ENCODE data around the gene PCSK4.

Gene PCSK4

GRCh38 chr19:1518471-1518870, 28.3 kb upstream of the PCSK4 start:
- Histone ChIP-seq H3K79me2 (ENCODE audit: insufficient read depth, low read depth) (no peaks in the 10 kb centered on the region), H3K9ac (no peak overlapping the region), H3K27me3 (ENCODE audit: insufficient read depth, low read depth) (peaks cover 36% of the 10 kb centered on the region), H3K36me3 (ENCODE audit: insufficient read depth) (no peaks in the 10 kb centered on the region), H4K20me1 (ENCODE audit: insufficient read depth) (no peaks in the 10 kb centered on the region), H3K4me1 (ENCODE audit: low read depth, poor library complexity, severe bottlenecking) (peaks cover 6% of the 10 kb centered on the region), H3K27ac (no peak overlapping the region), H2AFZ (ENCODE audit: low read depth) (no peak overlapping the region), H3K4me3 (IDR thresholded peaks at IDR 0.05; ENCODE audit: insufficient read depth, low read depth, low read length) (no peak overlapping the region), H3K4me2 (no peak overlapping the region)
- no peak for TF ChIP-seq CTCF (conservative IDR thresholded peaks at IDR 0.05; ENCODE audit: low read depth, low read length)

GRCh38 chr19:1516395-1516753, 26.2 kb upstream of the PCSK4 start:
- no peak overlapping the region for H3K4me3 ChIP-seq (IDR thresholded peaks at IDR 0.05; ENCODE audit: insufficient read depth, low read depth, low read length)
- no peak overlapping the region for H3K4me2 ChIP-seq
- no peaks in the 10 kb centered on the region for H3K79me2 ChIP-seq (ENCODE audit: insufficient read depth, low read depth)
- H3K4me1 ChIP-seq (ENCODE audit: low read depth, poor library complexity, severe bottlenecking), result peaks cover 12% of the 10 kb centered on the region
- H4K20me1 ChIP-seq (ENCODE audit: insufficient read depth), result no peaks in the 10 kb centered on the region
- no peak overlapping the region for H2AFZ ChIP-seq (ENCODE audit: low read depth)
- no peak overlapping the region for H3K27ac ChIP-seq
- no peak overlapping the region for H3K9ac ChIP-seq
- no peaks in the 10 kb centered on the region for H3K36me3 ChIP-seq (ENCODE audit: insufficient read depth)
- TF ChIP-seq CTCF (conservative IDR thresholded peaks at IDR 0.05; ENCODE audit: low read depth, low read length), result no peak
- H3K27me3 ChIP-seq (ENCODE audit: insufficient read depth, low read depth), result peaks cover 35% of the 10 kb centered on the region

DNA sequence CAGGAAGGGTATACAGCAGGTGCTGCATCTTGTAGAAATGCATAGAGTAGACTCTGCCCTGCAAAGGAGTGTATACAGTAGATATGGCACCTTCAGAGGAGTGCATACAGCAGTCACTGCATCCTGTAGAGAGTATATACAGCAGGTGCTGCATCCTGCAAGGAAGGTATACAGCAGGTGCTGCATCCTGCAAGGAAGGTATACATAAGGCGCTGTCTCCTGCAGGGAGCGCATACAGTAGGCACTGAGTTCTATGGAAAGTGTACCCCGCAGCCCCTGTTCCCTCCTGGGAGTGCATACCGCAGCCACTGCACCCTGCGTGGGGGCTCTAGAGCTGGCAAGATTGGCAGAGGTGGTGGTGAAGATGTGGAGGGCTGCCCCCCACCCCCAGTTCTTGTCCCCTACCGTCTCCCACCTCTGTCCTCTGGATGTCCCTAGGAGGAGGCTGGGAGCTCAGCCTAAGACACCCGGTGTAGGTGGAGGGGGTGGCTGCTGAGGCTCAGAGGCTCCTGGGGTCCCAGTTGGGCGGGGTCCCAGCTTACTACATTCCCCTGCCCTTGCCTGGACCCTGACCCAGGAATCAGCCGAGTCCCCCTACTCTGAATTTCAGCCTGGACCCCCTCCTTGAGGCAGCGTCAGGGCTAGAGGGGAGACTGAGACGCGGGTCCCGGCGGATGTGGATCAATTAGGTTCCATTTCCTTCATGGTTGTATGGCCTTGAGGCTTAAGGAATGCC, 25.0 kb upstream of the PCSK4 start:
- H3K4me3 ChIP-seq (IDR thresholded peaks at IDR 0.05; ENCODE audit: insufficient read depth, low read depth, low read length), result no peak overlapping the region
- H3K9ac ChIP-seq, result no peak overlapping the region
- H3K79me2 ChIP-seq (ENCODE audit: insufficient read depth, low read depth), result no peaks in the 10 kb centered on the region
- no peak overlapping the region for H2AFZ ChIP-seq (ENCODE audit: low read depth)
- H3K36me3 ChIP-seq (ENCODE audit: insufficient read depth), result no peaks in the 10 kb centered on the region
- peaks cover 36% of the 10 kb centered on the region for H3K27me3 ChIP-seq (ENCODE audit: insufficient read depth, low read depth)
- peaks cover 7% of the 10 kb centered on the region for H3K4me1 ChIP-seq (ENCODE audit: low read depth, poor library complexity, severe bottlenecking)
- no peak overlapping the region for H3K4me2 ChIP-seq
- no peak overlapping the region for H3K27ac ChIP-seq
- no peak for TF ChIP-seq CTCF (conservative IDR thresholded peaks at IDR 0.05; ENCODE audit: low read depth, low read length)
- H4K20me1 ChIP-seq (ENCODE audit: insufficient read depth), result no peaks in the 10 kb centered on the region

GRCh38 chr19:1514295-1514661, 24.1 kb upstream of the PCSK4 start:
- Histone ChIP-seq H4K20me1 (ENCODE audit: insufficient read depth) (no peaks in the 10 kb centered on the region), H3K79me2 (ENCODE audit: insufficient read depth, low read depth) (no peaks in the 10 kb centered on the region), H3K4me1 (ENCODE audit: low read depth, poor library complexity, severe bottlenecking) (peaks cover 6% of the 10 kb centered on the region), H3K9ac (no peak overlapping the region), H3K4me2 (no peak overlapping the region), H3K27me3 (ENCODE audit: insufficient read depth, low read depth) (peaks cover 44% of the 10 kb centered on the region), H3K36me3 (ENCODE audit: insufficient read depth) (no peaks in the 10 kb centered on the region), H3K4me3 (IDR thresholded peaks at IDR 0.05; ENCODE audit: insufficient read depth, low read depth, low read length) (no peak overlapping the region), H3K27ac (no peak overlapping the region), H2AFZ (ENCODE audit: low read depth) (no peak overlapping the region)
- TF ChIP-seq CTCF (conservative IDR thresholded peaks at IDR 0.05; ENCODE audit: low read depth, low read length), result no peak
